Fibroblast of skin of back (primary cell): ENCODE results near the gene IQSEC2.

Source experiments
- DNase-seq: peaks from one replicate; pipeline ENCODE4 v3.0.0-alpha.2; 2013

Gene IQSEC2

GRCh38 chrX:53266914-53267313 is 14.5 kb downstream of the IQSEC2 start:
- DNase-seq = no peak

GRCh38 chrX:53265771-53266574 is 15.4 kb downstream of the IQSEC2 start:
- DNase-seq = peak; percentile 64

- DNase-seq = peak; percentile 73
Observed at GRCh38 chrX:53263597-53264094, 17.7 kb downstream of the IQSEC2 start.

- DNase-seq = peak; percentile 66
Observed at GRCh38 chrX:53262918-53263394, 18.4 kb downstream of the IQSEC2 start.

GRCh38 chrX:53262189-53262917 is 19.0 kb downstream of the IQSEC2 start:
- DNase-seq = no peak

GRCh38 chrX:53261355-53261972 is 19.9 kb downstream of the IQSEC2 start:
- no peak for DNase-seq

GRCh38 chrX:53260836-53261235 is 20.5 kb downstream of the IQSEC2 start:
- no peak for DNase-seq

GRCh38 chrX:53257670-53258423 is 23.5 kb downstream of the IQSEC2 start:
- DNase-seq = no peak

- DNase-seq = no peak
Observed at GRCh38 chrX:53257166-53257565, 24.2 kb downstream of the IQSEC2 start.

- no peak for DNase-seq
Observed at GRCh38 chrX:53256446-53257041, 24.8 kb downstream of the IQSEC2 start.

- no peak for DNase-seq
Observed at GRCh38 chrX:53255738-53256191, 25.6 kb downstream of the IQSEC2 start.

- no peak for DNase-seq
Observed at GRCh38 chrX:53254570-53255461, 26.6 kb downstream of the IQSEC2 start.

- no peak for DNase-seq
Observed at GRCh38 chrX:53253293-53254020, 27.9 kb downstream of the IQSEC2 start.

GRCh38 chrX:53251307-53251706 is 30.1 kb downstream of the IQSEC2 start:
- DNase-seq = no peak

- DNase-seq = no peak
Observed at GRCh38 chrX:53250556-53250955, 30.8 kb downstream of the IQSEC2 start.

- DNase-seq = no peak
Observed at GRCh38 chrX:53249408-53250042, 31.9 kb downstream of the IQSEC2 start.

GRCh38 chrX:53247928-53248327 is 33.5 kb downstream of the IQSEC2 start:
- DNase-seq = no peak

- no peak for DNase-seq
Observed at GRCh38 chrX:53246231-53246630, 35.2 kb downstream of the IQSEC2 start.

- no peak for DNase-seq
Observed at GRCh38 chrX:53244610-53245009, 36.8 kb downstream of the IQSEC2 start.

GRCh38 chrX:53242310-53242709 is 39.1 kb downstream of the IQSEC2 start:
- DNase-seq = no peak
